Measurements from ENCODE around the gene CATSPERD. TPM values are rescaled to one million over a fixed set of nuclear protein-coding genes. Genes with fewer than 3 reads are reported as not detected.
"Not testable (repeated sequence)": the region's sequence is repeated elsewhere in the genome, so short reads cannot be mapped to it uniquely, and the experiment has no call there.

Gene CATSPERD
- total RNA-seq, 1 donor from 2014 or later: not detected

GRCh38 chr19:5778402-5778801 lies 58.0 kb downstream of the CATSPERD start:
- Mint-ChIP-seq H3K4me3 (no peak overlapping the region), H3K27ac (no peak overlapping the region), H3K27me3 (no peaks in the 10 kb centered on the region), H3K9me3 (no peaks in the 10 kb centered on the region), H3K36me3 (ENCODE audit: low read depth) (no peaks in the 10 kb centered on the region), H3K4me1 (no peaks in the 10 kb centered on the region)
- ChIA-PET POLR2A (interaction anchor here (0.7 kb wide), 2 partner anchors 10 to 1306 kb away, joined by 5 to 13 read pairs; partner anchors contain the start of gene HDGFL2), CTCF (no interaction called here)
- no peak for TF ChIP-seq CTCF (IDR thresholded peaks at IDR 0.05)
- DNase-seq (no peak), ATAC-seq (ENCODE audit: low read depth) (no peak)
- intact Hi-C loops (cut with micrococcal nuclease): no loop called here

- H3K27ac Mint-ChIP-seq; CTCF ChIA-PET; H3K9me3 Mint-ChIP-seq; H3K27me3 Mint-ChIP-seq; H3K4me3 Mint-ChIP-seq; H3K4me1 Mint-ChIP-seq; ATAC-seq (ENCODE audit: low read depth); DNase-seq; intact Hi-C loops (cut with micrococcal nuclease): not testable (repeated sequence)
- H3K36me3 Mint-ChIP-seq (ENCODE audit: low read depth): peaks cover 13% of the 10 kb centered on the region
- POLR2A ChIA-PET: interaction anchor here (0.7 kb wide), 1 partner anchor 10 kb away, joined by 4 read pairs; the partner anchor contains the start of gene DUS3L
Measured at GRCh38 chr19:5780916-5781315, 60.5 kb downstream of the CATSPERD start.

GRCh38 chr19:5782322-5782721 lies 61.9 kb downstream of the CATSPERD start:
- ChIA-PET CTCF (no interaction called here), POLR2A (no interaction called here)
- DNase-seq (no peak), ATAC-seq (ENCODE audit: low read depth) (no peak)
- H3K4me3 Mint-ChIP-seq: no peak overlapping the region
- no peak for TF ChIP-seq CTCF (IDR thresholded peaks at IDR 0.05)
- H3K27ac Mint-ChIP-seq: no peak overlapping the region
- H3K36me3 Mint-ChIP-seq (ENCODE audit: low read depth): peaks cover 27% of the 10 kb centered on the region
- H3K4me1 Mint-ChIP-seq: no peaks in the 10 kb centered on the region
- H3K9me3 Mint-ChIP-seq: no peaks in the 10 kb centered on the region
- intact Hi-C loops (cut with micrococcal nuclease): no loop called here
- no peaks in the 10 kb centered on the region for H3K27me3 Mint-ChIP-seq

GRCh38 chr19:5782945-5783919 lies 62.8 kb downstream of the CATSPERD start:
- Mint-ChIP-seq H3K36me3 (ENCODE audit: low read depth) (peaks cover 33% of the 10 kb centered on the region), H3K4me1 (no peaks in the 10 kb centered on the region), H3K27me3 (no peaks in the 10 kb centered on the region), H3K9me3 (no peaks in the 10 kb centered on the region), H3K4me3 (no peak overlapping the region), H3K27ac (no peak overlapping the region)
- DNase-seq (no peak), ATAC-seq (ENCODE audit: low read depth) (no peak)
- no peak for TF ChIP-seq CTCF (IDR thresholded peaks at IDR 0.05)
- ChIA-PET CTCF (no interaction called here), POLR2A (no interaction called here)
- intact Hi-C loops (cut with micrococcal nuclease): no loop called here

GRCh38 chr19:5784581-5785147 lies 64.2 kb downstream of the CATSPERD start, which contains the start of gene PRR22:
Gene PRR22, minus strand, starts transcription at chr19:5784746. Its CDS starts 86 bp downstream, at chr19:5784660.
- Mint-ChIP-seq H3K4me3 (no peak within 1 kb of the TSS), H3K4me1 (peaks cover 1% of the 10 kb centered on the region), H3K9me3 (no peaks in the 10 kb centered on the region), H3K27ac (no peak within 1 kb of the TSS), H3K27me3 (no peaks in the 10 kb centered on the region), H3K36me3 (ENCODE audit: low read depth) (peaks cover 43% of the 10 kb centered on the region)
- no peak for TF ChIP-seq CTCF (IDR thresholded peaks at IDR 0.05)
- no peak for ATAC-seq (ENCODE audit: low read depth)
- ChIA-PET CTCF (no interaction called here), POLR2A (no interaction called here)
- intact Hi-C loops (cut with micrococcal nuclease): no loop called here
- DNase-seq: no peak
